ENCODE results near the gene RUFY1. TPM values are rescaled to one million over a fixed set of nuclear protein-coding genes. Genes with fewer than 3 reads are reported as not detected.

RUFY1 gene
- total and polyA plus RNA-seq, 9 of the 15 experiments (the other 6 are each of a cell fraction or from before 2014, with no cell fraction given) = 5.0 to 41.7 (median 29.6) TPM

DNA sequence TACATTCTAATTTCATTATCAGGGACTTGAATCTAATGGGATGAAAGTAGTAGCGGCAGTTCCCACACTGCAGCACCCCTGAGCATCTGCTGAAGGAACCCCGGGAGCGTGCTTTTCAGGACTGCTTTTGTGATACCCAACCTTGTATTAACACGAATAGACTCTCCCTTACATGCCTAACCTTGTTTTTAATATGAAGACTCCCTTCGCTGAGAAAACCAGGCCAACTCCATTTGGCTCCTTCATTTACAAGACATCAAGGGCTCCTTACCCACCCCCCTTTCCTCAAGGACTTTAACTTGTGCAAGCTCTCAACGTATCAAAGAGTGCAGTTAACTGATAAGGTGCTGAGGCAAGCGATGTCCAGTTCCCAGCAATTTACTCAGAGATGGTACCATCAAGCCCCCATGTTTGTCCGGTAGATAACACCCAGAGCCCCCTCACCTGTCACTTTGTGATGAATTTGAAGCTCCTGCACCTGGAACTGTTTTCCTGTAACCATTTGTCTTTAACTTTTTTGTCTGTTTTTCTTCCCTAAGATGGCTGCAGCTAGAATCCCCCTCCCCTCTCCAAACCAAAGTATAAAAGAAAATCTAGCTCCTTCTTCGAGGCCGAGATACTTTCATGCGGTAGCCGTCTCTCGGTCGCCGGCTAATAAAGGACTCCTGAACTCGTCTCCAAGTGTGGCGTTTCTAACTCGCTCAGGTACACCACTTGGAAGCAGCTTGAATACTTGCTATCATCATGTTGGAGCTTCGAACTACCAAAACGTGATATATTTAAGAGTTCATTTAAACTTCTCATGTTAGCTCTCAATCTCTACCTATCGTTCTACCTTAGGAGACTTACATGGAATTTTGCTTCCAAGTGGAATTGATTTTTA, 62.5 kb downstream of the RUFY1 start (continued):
- TF ChIP-seq, protein P1, sequence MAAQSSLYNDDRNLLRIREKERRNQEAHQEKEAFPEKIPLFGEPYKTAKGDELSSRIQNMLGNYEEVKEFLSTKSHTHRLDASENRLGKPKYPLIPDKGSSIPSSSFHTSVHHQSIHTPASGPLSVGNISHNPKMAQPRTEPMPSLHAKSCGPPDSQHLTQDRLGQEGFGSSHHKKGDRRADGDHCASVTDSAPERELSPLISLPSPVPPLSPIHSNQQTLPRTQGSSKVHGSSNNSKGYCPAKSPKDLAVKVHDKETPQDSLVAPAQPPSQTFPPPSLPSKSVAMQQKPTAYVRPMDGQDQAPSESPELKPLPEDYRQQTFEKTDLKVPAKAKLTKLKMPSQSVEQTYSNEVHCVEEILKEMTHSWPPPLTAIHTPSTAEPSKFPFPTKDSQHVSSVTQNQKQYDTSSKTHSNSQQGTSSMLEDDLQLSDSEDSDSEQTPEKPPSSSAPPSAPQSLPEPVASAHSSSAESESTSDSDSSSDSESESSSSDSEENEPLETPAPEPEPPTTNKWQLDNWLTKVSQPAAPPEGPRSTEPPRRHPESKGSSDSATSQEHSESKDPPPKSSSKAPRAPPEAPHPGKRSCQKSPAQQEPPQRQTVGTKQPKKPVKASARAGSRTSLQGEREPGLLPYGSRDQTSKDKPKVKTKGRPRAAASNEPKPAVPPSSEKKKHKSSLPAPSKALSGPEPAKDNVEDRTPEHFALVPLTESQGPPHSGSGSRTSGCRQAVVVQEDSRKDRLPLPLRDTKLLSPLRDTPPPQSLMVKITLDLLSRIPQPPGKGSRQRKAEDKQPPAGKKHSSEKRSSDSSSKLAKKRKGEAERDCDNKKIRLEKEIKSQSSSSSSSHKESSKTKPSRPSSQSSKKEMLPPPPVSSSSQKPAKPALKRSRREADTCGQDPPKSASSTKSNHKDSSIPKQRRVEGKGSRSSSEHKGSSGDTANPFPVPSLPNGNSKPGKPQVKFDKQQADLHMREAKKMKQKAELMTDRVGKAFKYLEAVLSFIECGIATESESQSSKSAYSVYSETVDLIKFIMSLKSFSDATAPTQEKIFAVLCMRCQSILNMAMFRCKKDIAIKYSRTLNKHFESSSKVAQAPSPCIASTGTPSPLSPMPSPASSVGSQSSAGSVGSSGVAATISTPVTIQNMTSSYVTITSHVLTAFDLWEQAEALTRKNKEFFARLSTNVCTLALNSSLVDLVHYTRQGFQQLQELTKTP (IDR thresholded peaks at IDR 0.05; ENCODE audit: low read depth in 1 of 2, partially characterized antibody in 2 of 2) = no peak
- TF ChIP-seq ERF (CRISPR knock-in tag; IDR thresholded peaks at IDR 0.05) (peak; percentile 56; the same call in 1 of the 2 replicates), ZBTB7A (IDR thresholded peaks at IDR 0.05; ENCODE audit: borderline replicate concordance, control insufficient read depth, low read depth, low read length) (no peak; the same call in 1 of the 2 replicates), ZNF717 (CRISPR knock-in tag; IDR thresholded peaks at IDR 0.05) (peak; percentile 10; the same call in 1 of the 2 replicates), SMAD4 (CRISPR knock-in tag; conservative IDR thresholded peaks at IDR 0.05) (peak; percentile 65), CREM (IDR thresholded peaks at IDR 0.05; ENCODE audit: low read depth) (peak; percentile 28; the same call in 1 of the 2 replicates), MEIS2 (IDR thresholded peaks at IDR 0.05; ENCODE audit: partially characterized antibody) (peak; percentile 91), ZNF780A (CRISPR knock-in tag; IDR thresholded peaks at IDR 0.05) (peak; percentile 4; the same call in 1 of the 2 replicates), ZEB2 (IDR thresholded peaks at IDR 0.05) (peak; percentile 75; the same call in 1 of the 2 replicates), POLR2AphosphoS5 (IDR thresholded peaks at IDR 0.05; ENCODE audit: control insufficient read depth, insufficient read depth, low read depth, low read length) (peak; percentile 91; the same call in 1 of the 2 replicates), LCOR (CRISPR knock-in tag; IDR thresholded peaks at IDR 0.05) (peak; percentile 9; the same call in 1 of the 2 replicates), CSDE1 (IDR thresholded peaks at IDR 0.05) (0 out of 4 replicates have a peak, but pooled peaks of 1 of the 2 experiments have one; percentile 24), NFIC (IDR thresholded peaks at IDR 0.05) (peak; percentile 78)
- TF ChIP-seq, protein P2, sequence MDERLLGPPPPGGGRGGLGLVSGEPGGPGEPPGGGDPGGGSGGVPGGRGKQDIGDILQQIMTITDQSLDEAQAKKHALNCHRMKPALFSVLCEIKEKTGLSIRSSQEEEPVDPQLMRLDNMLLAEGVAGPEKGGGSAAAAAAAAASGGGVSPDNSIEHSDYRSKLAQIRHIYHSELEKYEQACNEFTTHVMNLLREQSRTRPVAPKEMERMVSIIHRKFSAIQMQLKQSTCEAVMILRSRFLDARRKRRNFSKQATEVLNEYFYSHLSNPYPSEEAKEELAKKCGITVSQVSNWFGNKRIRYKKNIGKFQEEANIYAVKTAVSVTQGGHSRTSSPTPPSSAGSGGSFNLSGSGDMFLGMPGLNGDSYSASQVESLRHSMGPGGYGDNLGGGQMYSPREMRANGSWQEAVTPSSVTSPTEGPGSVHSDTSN (CRISPR knock-in tag; IDR thresholded peaks at IDR 0.05; ENCODE audit: low read depth) = no peak
- TF ChIP-seq, protein P2 (tag; conservative IDR thresholded peaks at IDR 0.05; ENCODE audit: low read depth) = peak; percentile 49; the same call in 1 of the 2 replicates
- TF ChIP-seq, protein P3, sequence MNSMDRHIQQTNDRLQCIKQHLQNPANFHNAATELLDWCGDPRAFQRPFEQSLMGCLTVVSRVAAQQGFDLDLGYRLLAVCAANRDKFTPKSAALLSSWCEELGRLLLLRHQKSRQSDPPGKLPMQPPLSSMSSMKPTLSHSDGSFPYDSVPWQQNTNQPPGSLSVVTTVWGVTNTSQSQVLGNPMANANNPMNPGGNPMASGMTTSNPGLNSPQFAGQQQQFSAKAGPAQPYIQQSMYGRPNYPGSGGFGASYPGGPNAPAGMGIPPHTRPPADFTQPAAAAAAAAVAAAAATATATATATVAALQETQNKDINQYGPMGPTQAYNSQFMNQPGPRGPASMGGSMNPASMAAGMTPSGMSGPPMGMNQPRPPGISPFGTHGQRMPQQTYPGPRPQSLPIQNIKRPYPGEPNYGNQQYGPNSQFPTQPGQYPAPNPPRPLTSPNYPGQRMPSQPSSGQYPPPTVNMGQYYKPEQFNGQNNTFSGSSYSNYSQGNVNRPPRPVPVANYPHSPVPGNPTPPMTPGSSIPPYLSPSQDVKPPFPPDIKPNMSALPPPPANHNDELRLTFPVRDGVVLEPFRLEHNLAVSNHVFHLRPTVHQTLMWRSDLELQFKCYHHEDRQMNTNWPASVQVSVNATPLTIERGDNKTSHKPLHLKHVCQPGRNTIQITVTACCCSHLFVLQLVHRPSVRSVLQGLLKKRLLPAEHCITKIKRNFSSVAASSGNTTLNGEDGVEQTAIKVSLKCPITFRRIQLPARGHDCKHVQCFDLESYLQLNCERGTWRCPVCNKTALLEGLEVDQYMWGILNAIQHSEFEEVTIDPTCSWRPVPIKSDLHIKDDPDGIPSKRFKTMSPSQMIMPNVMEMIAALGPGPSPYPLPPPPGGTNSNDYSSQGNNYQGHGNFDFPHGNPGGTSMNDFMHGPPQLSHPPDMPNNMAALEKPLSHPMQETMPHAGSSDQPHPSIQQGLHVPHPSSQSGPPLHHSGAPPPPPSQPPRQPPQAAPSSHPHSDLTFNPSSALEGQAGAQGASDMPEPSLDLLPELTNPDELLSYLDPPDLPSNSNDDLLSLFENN (IDR thresholded peaks at IDR 0.05; ENCODE audit: low read depth in 2 of 2, low read length in 2 of 2) = 0 out of 4 replicates have a peak, but pooled peaks of 1 of the 2 experiments have one; percentile 26
